Measurements from ENCODE around the gene MAJIN.
"Not testable (repeated sequence)": the region's sequence is repeated elsewhere in the genome, so short reads cannot be mapped to it uniquely, and the experiment has no call there.

MAJIN gene

DNA sequence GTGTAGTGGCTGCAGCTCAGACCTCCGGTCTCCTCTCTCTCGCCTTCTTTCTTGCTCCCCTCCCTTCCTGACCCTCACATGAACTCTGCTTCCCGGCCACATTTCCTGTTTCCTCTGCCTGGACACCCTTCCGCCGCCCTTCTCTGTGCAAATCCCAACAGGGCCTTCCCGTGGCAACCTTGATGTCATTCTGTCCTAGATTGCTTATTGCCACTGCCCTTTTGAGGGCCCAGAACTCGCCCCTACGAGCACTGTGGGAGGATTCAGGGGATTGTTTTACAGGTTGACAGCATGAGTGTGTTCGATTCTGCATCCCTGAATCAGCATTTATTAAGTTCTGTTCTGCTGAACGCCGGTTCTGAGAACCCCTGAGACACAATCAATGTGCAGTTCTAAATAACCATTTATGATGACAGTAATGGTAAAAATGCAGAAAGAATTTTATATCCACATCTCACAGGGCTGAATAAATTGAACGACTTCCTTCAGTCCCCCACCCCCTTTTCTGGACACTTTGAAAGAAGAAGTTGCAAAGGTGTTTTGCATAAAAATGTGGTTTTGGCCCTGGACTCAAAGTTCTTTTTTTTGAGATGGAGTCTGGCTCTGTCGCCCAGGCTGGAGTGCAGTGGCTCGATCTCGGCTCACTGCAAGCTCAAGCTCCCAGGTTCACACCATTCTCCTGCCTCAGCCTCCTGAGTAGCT lies 18.5 kb upstream of the MAJIN start:
- H3K4me3 ChIP-seq (ENCODE audit: low read depth, low read length), result no peak overlapping the region
- TF ChIP-seq, protein P1, sequence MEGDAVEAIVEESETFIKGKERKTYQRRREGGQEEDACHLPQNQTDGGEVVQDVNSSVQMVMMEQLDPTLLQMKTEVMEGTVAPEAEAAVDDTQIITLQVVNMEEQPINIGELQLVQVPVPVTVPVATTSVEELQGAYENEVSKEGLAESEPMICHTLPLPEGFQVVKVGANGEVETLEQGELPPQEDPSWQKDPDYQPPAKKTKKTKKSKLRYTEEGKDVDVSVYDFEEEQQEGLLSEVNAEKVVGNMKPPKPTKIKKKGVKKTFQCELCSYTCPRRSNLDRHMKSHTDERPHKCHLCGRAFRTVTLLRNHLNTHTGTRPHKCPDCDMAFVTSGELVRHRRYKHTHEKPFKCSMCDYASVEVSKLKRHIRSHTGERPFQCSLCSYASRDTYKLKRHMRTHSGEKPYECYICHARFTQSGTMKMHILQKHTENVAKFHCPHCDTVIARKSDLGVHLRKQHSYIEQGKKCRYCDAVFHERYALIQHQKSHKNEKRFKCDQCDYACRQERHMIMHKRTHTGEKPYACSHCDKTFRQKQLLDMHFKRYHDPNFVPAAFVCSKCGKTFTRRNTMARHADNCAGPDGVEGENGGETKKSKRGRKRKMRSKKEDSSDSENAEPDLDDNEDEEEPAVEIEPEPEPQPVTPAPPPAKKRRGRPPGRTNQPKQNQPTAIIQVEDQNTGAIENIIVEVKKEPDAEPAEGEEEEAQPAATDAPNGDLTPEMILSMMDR (IDR thresholded peaks at IDR 0.05; ENCODE audit: borderline replicate concordance, insufficient read depth, low read depth, low read length), result no peak

DNA sequence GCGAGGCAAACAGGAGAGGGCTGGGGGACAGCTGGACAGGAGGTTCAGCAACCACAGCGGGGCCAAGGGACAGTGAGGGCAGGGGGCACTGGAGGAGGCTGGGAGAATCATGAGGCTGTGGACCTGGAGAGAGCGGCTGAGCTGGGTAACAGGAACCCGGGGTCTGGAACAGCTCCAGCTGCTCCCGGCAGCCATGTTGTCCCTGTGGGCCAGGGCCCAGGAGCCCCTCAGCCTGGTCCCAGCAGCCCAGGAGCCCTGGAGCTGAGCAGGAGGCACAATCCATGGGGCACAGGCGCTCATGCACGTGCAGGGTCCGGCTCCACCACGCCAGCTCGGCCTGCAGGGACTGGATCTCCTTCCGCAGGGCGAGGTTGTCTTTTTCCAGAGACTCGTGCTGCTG lies 17.5 kb upstream of the MAJIN start:
- TF ChIP-seq, protein P1 (IDR thresholded peaks at IDR 0.05; ENCODE audit: borderline replicate concordance, insufficient read depth, low read depth, low read length), result no peak
- no peak overlapping the region for H3K4me3 ChIP-seq (ENCODE audit: low read depth, low read length)

DNA sequence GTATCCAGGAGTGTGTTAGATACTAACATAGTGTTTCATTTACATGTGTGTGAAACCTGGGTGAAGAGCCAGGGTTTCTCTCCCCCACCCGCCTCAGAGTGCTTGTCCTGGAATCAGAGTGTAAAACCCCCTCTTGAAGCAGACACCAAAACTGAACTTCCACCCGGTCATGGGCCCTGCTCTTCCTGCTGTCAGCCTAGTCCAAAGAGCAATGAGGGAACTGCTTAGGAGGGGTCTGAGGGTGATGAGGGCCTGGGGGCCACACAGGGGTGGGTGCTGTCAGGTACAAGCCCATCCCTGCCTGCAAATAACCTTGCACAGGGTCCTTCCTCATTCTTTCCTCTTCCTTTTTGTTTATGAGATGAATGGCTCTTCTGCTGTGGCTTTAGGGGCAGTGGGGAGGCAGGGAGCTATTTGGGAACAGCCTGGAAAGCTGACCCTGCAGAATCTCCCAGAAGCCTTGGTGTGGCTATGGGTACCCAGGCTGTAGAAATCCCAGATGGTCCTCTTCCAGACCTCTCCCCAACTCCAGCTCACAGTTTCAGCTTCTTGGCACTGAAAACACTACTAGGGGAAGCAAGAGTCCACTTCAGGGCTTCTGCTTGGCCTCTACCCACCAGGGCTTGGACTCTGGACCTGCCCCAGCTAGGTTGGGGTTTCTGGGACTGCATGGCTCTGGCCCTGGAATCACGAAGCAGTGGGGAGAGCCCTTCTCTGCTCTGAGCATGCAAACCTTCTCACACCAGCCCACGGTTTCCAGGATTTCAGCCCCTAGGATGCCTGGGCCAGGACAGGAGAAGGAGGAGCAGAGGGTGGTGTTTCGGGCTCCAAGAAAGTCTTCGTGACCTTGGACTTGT lies 16.3 kb upstream of the MAJIN start:
- H3K4me3 ChIP-seq (ENCODE audit: low read depth, low read length), result no peak overlapping the region
- TF ChIP-seq, protein P1 (IDR thresholded peaks at IDR 0.05; ENCODE audit: borderline replicate concordance, insufficient read depth, low read depth, low read length), result no peak

DNA sequence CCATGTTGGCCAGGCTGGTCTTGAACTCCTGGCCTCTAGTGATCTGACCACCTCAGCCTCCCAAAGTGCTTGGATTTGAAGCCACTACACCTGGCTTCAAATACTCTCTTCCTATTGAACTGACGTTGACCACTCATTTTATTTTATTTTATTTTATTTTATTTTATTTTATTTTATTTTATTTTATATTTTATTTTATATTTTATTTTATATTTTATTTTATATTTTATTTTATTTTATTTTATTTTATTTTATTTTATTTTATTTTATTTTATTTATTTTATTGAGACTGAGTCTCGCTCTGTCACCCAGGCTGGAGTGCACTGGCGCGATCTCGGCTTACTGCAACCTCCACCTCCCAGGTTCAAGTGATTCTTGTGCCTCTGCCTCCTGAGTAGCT lies 11.4 kb upstream of the MAJIN start:
- not testable (repeated sequence) for H3K4me3 ChIP-seq (ENCODE audit: low read depth, low read length)

DNA sequence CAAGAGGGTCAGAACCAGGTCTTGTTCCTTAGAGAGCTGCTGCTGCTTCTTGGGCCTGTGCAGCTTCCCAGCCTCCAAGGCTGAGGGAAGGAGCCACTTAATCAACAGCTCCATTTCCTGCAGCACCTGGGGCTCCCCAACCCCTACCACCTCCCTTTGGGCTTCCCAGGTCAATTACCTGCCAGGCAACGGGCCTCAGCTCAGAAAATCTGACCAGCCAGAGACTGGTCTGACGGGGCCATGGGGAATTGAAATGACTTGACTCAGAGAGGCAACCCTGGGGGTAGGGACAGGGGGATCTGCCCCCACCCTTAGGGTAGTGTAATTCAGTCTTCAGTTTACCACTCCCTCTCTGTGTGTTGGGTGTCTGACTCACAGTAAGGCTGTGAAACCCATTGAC lies 4.7 kb upstream of the MAJIN start:
- TF ChIP-seq, protein P1 (IDR thresholded peaks at IDR 0.05; ENCODE audit: borderline replicate concordance, insufficient read depth, low read depth, low read length), result no peak
- no peak overlapping the region for H3K4me3 ChIP-seq (ENCODE audit: low read depth, low read length)

DNA sequence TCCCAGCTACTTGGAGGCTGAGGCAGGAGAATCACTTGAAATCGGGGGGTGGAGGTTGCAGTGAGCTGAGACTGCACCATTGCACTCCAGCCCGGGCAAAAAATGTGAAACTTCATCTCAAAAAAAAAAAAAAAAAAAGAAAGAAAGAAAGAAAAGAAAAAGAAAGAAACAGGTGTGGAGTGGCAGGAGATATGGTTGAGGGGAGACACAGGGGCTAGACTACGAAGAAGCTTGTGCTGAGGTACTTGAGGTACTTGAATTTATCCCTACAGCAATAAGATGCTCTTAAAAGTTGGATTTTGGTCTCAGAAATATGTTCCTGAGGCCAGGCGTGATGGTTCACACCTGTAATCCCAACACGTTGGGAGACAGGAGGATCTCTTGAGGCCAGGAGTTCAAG lies 2.2 kb upstream of the MAJIN start:
- TF ChIP-seq, protein P1 (IDR thresholded peaks at IDR 0.05; ENCODE audit: borderline replicate concordance, insufficient read depth, low read depth, low read length), result no peak
- H3K4me3 ChIP-seq (ENCODE audit: low read depth, low read length), result no peak overlapping the region

DNA sequence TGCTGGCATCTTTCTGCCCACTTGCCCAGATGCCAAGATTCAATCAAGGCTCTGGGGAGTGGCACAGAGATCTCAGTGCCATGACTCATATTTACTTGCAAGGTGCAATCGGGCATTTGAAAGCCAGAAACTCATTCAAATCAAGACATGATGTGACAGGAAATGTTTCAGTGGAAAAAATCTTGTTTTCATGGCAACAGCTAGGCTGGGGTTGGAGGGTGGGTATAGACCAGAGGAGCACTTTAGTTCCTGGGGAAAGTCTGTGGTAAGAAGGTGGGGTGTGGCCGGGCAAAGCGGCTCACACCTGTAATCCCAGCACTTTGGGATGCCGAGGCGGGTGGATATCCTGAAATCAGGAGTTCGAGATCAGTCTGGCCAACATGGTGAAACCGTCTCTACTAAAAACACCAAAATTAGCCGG lies 1.2 kb downstream of the MAJIN start:
- no peak overlapping the region for H3K4me3 ChIP-seq (ENCODE audit: low read depth, low read length)
- TF ChIP-seq, protein P1 (IDR thresholded peaks at IDR 0.05; ENCODE audit: borderline replicate concordance, insufficient read depth, low read depth, low read length), result no peak
